ENCODE measurements around the gene AKR1C4.
"Not testable (repeated sequence)": the region's sequence is repeated elsewhere in the genome, so short reads cannot be mapped to it uniquely, and the experiment has no call there.

Gene AKR1C4

GRCh38 chr10:5184987-5185775 lies 11.5 kb upstream of the AKR1C4 start, which contains the start of gene AKR1C8:
Gene AKR1C8 (minus strand): TSS chr10:5185150. CDS start chr10:5185104, 46 bp downstream.
- H3K27me3 Mint-ChIP-seq, result peaks cover 8% of the 10 kb centered on the region
- H3K9me3 Mint-ChIP-seq, result no peaks in the 10 kb centered on the region
- no peak for ATAC-seq

GRCh38 chr10:5187867-5188266 lies 8.8 kb upstream of the AKR1C4 start:
- peaks cover 8% of the 10 kb centered on the region for H3K27me3 Mint-ChIP-seq
- H3K4me3 Mint-ChIP-seq, result no peak overlapping the region
- no peak for ATAC-seq
- H3K9me3 Mint-ChIP-seq, result no peaks in the 10 kb centered on the region
- H3K36me3 Mint-ChIP-seq, result no peaks in the 10 kb centered on the region
- H3K4me1 Mint-ChIP-seq, result no peaks in the 10 kb centered on the region
- no peak overlapping the region for H3K27ac Mint-ChIP-seq

More at GRCh38 chr10:5184987-5185775, 11.5 kb upstream of the AKR1C4 start, which contains the start of gene AKR1C8:
- Mint-ChIP-seq H3K4me3 (no peak within 1 kb of the TSS), H3K36me3 (no peaks in the 10 kb centered on the region), H3K27ac (no peak within 1 kb of the TSS), H3K4me1 (no peaks in the 10 kb centered on the region)

GRCh38 chr10:5188358-5188757 lies 8.3 kb upstream of the AKR1C4 start:
- Mint-ChIP-seq H3K9me3 (no peaks in the 10 kb centered on the region), H3K4me3 (no peak overlapping the region), H3K27me3 (peaks cover 8% of the 10 kb centered on the region), H3K36me3 (no peaks in the 10 kb centered on the region), H3K27ac (no peak overlapping the region), H3K4me1 (no peaks in the 10 kb centered on the region)
- ATAC-seq, result no peak

GRCh38 chr10:5194431-5194830 lies 2.2 kb upstream of the AKR1C4 start:
- peaks cover 3% of the 10 kb centered on the region for H3K9me3 Mint-ChIP-seq
- no peaks in the 10 kb centered on the region for H3K36me3 Mint-ChIP-seq
- no peak overlapping the region for H3K4me3 Mint-ChIP-seq
- H3K27me3 Mint-ChIP-seq, result no peaks in the 10 kb centered on the region
- ATAC-seq, result no peak
- H3K27ac Mint-ChIP-seq, result no peak overlapping the region
- no peaks in the 10 kb centered on the region for H3K4me1 Mint-ChIP-seq

GRCh38 chr10:5195727-5196374 lies 786 bp upstream of the AKR1C4 start:
- Mint-ChIP-seq H3K4me3 (no peak overlapping the region), H3K27ac (no peak overlapping the region), H3K27me3 (no peaks in the 10 kb centered on the region), H3K36me3 (no peaks in the 10 kb centered on the region), H3K4me1 (no peaks in the 10 kb centered on the region), H3K9me3 (peaks cover 3% of the 10 kb centered on the region)
- no peak for ATAC-seq

GRCh38 chr10:5198386-5198785 lies 1.7 kb downstream of the AKR1C4 start:
- Mint-ChIP-seq H3K27ac (no peak overlapping the region), H3K9me3 (peaks cover 13% of the 10 kb centered on the region), H3K4me3 (no peak overlapping the region), H3K36me3 (no peaks in the 10 kb centered on the region), H3K4me1 (no peaks in the 10 kb centered on the region), H3K27me3 (no peaks in the 10 kb centered on the region)
- no peak for ATAC-seq

GRCh38 chr10:5199398-5199797 lies 2.8 kb downstream of the AKR1C4 start:
- no peak for ATAC-seq

GRCh38 chr10:5206799-5207198 lies 10.2 kb downstream of the AKR1C4 start:
- ATAC-seq, result no peak
- Mint-ChIP-seq H3K36me3 (no peaks in the 10 kb centered on the region), H3K4me1 (no peaks in the 10 kb centered on the region), H3K9me3 (peaks cover 20% of the 10 kb centered on the region), H3K27ac (no peak overlapping the region), H3K4me3 (no peak overlapping the region), H3K27me3 (peaks cover 11% of the 10 kb centered on the region)

More at GRCh38 chr10:5199398-5199797, 2.8 kb downstream of the AKR1C4 start:
- Mint-ChIP-seq H3K9me3 (peaks cover 13% of the 10 kb centered on the region), H3K4me1 (no peaks in the 10 kb centered on the region), H3K27ac (no peak overlapping the region), H3K27me3 (no peaks in the 10 kb centered on the region), H3K36me3 (no peaks in the 10 kb centered on the region), H3K4me3 (no peak overlapping the region)

GRCh38 chr10:5209776-5210175 lies 13.1 kb downstream of the AKR1C4 start:
- not testable (repeated sequence) for H3K4me3 Mint-ChIP-seq, H3K4me1 Mint-ChIP-seq, H3K27ac Mint-ChIP-seq, ATAC-seq, H3K36me3 Mint-ChIP-seq
- Mint-ChIP-seq H3K9me3 (peaks cover 13% of the 10 kb centered on the region), H3K27me3 (peaks cover 11% of the 10 kb centered on the region)

GRCh38 chr10:5210261-5210660 lies 13.6 kb downstream of the AKR1C4 start:
- Mint-ChIP-seq H3K27me3 (peaks cover 11% of the 10 kb centered on the region), H3K9me3 (peaks cover 13% of the 10 kb centered on the region)
- H3K4me1 Mint-ChIP-seq, H3K4me3 Mint-ChIP-seq, H3K27ac Mint-ChIP-seq, ATAC-seq, H3K36me3 Mint-ChIP-seq: not testable (repeated sequence)

- H3K27me3 Mint-ChIP-seq, result peaks cover 2% of the 10 kb centered on the region
- peaks cover 6% of the 10 kb centered on the region for H3K9me3 Mint-ChIP-seq
- H3K36me3 Mint-ChIP-seq, result no peaks in the 10 kb centered on the region
- no peaks in the 10 kb centered on the region for H3K4me1 Mint-ChIP-seq
- ATAC-seq, result no peak
- no peak overlapping the region for H3K4me3 Mint-ChIP-seq
- H3K27ac Mint-ChIP-seq, result no peak overlapping the region
Observed at GRCh38 chr10:5211696-5212536, 15.3 kb downstream of the AKR1C4 start.

- no peaks in the 10 kb centered on the region for H3K4me1 Mint-ChIP-seq
- H3K4me3 Mint-ChIP-seq, result no peak overlapping the region
- H3K9me3 Mint-ChIP-seq, result peaks cover 4% of the 10 kb centered on the region
- H3K27ac Mint-ChIP-seq, result no peak overlapping the region
- no peaks in the 10 kb centered on the region for H3K27me3 Mint-ChIP-seq
- no peak for ATAC-seq
- H3K36me3 Mint-ChIP-seq, result no peaks in the 10 kb centered on the region
Observed at GRCh38 chr10:5216801-5217200, 20.2 kb downstream of the AKR1C4 start.

GRCh38 chr10:5219262-5219661 lies 22.6 kb downstream of the AKR1C4 start:
- ATAC-seq, result no peak
- Mint-ChIP-seq H3K4me3 (no peak overlapping the region), H3K27ac (no peak overlapping the region), H3K27me3 (no peaks in the 10 kb centered on the region), H3K4me1 (no peaks in the 10 kb centered on the region), H3K9me3 (peaks cover 5% of the 10 kb centered on the region), H3K36me3 (no peaks in the 10 kb centered on the region)

- H3K9me3 Mint-ChIP-seq, H3K27me3 Mint-ChIP-seq, ATAC-seq, H3K4me1 Mint-ChIP-seq, H3K4me3 Mint-ChIP-seq, H3K27ac Mint-ChIP-seq, H3K36me3 Mint-ChIP-seq: not testable (repeated sequence)
Observed at GRCh38 chr10:5222942-5223341, 26.3 kb downstream of the AKR1C4 start.

- H3K4me1 Mint-ChIP-seq, result no peaks in the 10 kb centered on the region
- H3K9me3 Mint-ChIP-seq, result peaks cover 8% of the 10 kb centered on the region
- H3K36me3 Mint-ChIP-seq, result no peaks in the 10 kb centered on the region
- no peaks in the 10 kb centered on the region for H3K27me3 Mint-ChIP-seq
- no peak overlapping the region for H3K4me3 Mint-ChIP-seq
- ATAC-seq, result no peak
- no peak overlapping the region for H3K27ac Mint-ChIP-seq
Observed at GRCh38 chr10:5229019-5229418, 32.4 kb downstream of the AKR1C4 start.
